ENCODE data around the gene NRXN3.

NRXN3 gene

DNA sequence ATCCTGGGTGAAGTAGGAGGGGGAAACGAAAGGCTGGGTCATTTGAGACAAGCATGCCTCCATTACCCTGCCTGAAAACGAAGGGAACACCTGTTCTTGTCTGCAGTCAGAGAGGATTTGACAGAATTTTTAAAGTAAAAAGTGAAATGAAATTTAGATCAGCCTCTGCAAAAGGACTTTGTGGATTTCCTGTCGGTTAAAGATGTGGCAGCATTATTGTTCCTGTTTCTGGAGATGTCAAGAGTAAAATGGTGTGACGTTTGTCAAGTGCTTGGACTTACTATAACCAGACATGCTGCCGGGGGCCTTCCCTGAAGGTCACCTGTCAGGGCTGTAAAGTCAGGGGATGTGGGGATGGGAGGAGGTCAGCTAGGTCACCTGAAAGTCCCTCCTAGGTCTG lies 32.0 kb downstream of the NRXN3 start:
- Histone ChIP-seq H3K9me2 (replicated peaks; ENCODE audit: insufficient read depth, low read length) (no peaks in the 10 kb centered on the region), H3K4me3 (ENCODE audit: insufficient read depth, low read length, poor library complexity, severe bottlenecking) (no peak overlapping the region), H3K27ac (ENCODE audit: low read depth, low read length) (no peak overlapping the region), H2AFZ (ENCODE audit: low read depth, low read length, severe bottlenecking) (no peak overlapping the region), H3F3A (ENCODE audit: insufficient read depth) (no peaks in the 10 kb centered on the region), H3K27me3 (ENCODE audit: low read length) (no peaks in the 10 kb centered on the region), H3K4me2 (ENCODE audit: low read depth, low read length, poor library complexity, severe bottlenecking) (no peak overlapping the region), H4K20me1 (ENCODE audit: low read depth, low read length) (no peaks in the 10 kb centered on the region), H3K9me3 (ENCODE audit: insufficient read depth, low read length) (no peaks in the 10 kb centered on the region), H3K36me3 (ENCODE audit: low read length) (no peaks in the 10 kb centered on the region), H3K79me2 (ENCODE audit: insufficient read depth, low read length) (no peaks in the 10 kb centered on the region), H3K9ac (ENCODE audit: low read length) (no peak overlapping the region)
- no peak for TF ChIP-seq EZH2phosphoT487 (conservative IDR thresholded peaks at IDR 0.05; ENCODE audit: low read length)
- TF ChIP-seq, protein P1, sequence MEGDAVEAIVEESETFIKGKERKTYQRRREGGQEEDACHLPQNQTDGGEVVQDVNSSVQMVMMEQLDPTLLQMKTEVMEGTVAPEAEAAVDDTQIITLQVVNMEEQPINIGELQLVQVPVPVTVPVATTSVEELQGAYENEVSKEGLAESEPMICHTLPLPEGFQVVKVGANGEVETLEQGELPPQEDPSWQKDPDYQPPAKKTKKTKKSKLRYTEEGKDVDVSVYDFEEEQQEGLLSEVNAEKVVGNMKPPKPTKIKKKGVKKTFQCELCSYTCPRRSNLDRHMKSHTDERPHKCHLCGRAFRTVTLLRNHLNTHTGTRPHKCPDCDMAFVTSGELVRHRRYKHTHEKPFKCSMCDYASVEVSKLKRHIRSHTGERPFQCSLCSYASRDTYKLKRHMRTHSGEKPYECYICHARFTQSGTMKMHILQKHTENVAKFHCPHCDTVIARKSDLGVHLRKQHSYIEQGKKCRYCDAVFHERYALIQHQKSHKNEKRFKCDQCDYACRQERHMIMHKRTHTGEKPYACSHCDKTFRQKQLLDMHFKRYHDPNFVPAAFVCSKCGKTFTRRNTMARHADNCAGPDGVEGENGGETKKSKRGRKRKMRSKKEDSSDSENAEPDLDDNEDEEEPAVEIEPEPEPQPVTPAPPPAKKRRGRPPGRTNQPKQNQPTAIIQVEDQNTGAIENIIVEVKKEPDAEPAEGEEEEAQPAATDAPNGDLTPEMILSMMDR (IDR thresholded peaks at IDR 0.05; ENCODE audit: insufficient read depth, low read length, poor library complexity, severe bottlenecking), result no peak

GRCh38 chr14:78202976-78203375 lies 32.8 kb downstream of the NRXN3 start:
- Histone ChIP-seq H3K9me3 (ENCODE audit: insufficient read depth, low read length) (no peaks in the 10 kb centered on the region), H3K9ac (ENCODE audit: low read length) (no peak overlapping the region), H3K27me3 (ENCODE audit: low read length) (no peaks in the 10 kb centered on the region), H3K27ac (ENCODE audit: low read depth, low read length) (no peak overlapping the region), H4K20me1 (ENCODE audit: low read depth, low read length) (no peaks in the 10 kb centered on the region), H3K4me2 (ENCODE audit: low read depth, low read length, poor library complexity, severe bottlenecking) (no peak overlapping the region), H3K4me3 (ENCODE audit: insufficient read depth, low read length, poor library complexity, severe bottlenecking) (no peak overlapping the region), H3K9me2 (replicated peaks; ENCODE audit: insufficient read depth, low read length) (no peaks in the 10 kb centered on the region), H2AFZ (ENCODE audit: low read depth, low read length, severe bottlenecking) (no peak overlapping the region), H3K36me3 (ENCODE audit: low read length) (no peaks in the 10 kb centered on the region), H3K79me2 (ENCODE audit: insufficient read depth, low read length) (no peaks in the 10 kb centered on the region), H3F3A (ENCODE audit: insufficient read depth) (no peaks in the 10 kb centered on the region)
- TF ChIP-seq EZH2phosphoT487 (conservative IDR thresholded peaks at IDR 0.05; ENCODE audit: low read length), result no peak
- TF ChIP-seq, protein P1 (IDR thresholded peaks at IDR 0.05; ENCODE audit: insufficient read depth, low read length, poor library complexity, severe bottlenecking), result no peak

GRCh38 chr14:78207414-78207813 lies 37.2 kb downstream of the NRXN3 start:
- no peak overlapping the region for H3K27ac ChIP-seq (ENCODE audit: low read depth, low read length)
- no peak overlapping the region for H2AFZ ChIP-seq (ENCODE audit: low read depth, low read length, severe bottlenecking)
- H4K20me1 ChIP-seq (ENCODE audit: low read depth, low read length), result no peaks in the 10 kb centered on the region
- no peak overlapping the region for H3K4me3 ChIP-seq (ENCODE audit: insufficient read depth, low read length, poor library complexity, severe bottlenecking)
- no peaks in the 10 kb centered on the region for H3K9me3 ChIP-seq (ENCODE audit: insufficient read depth, low read length)
- H3K79me2 ChIP-seq (ENCODE audit: insufficient read depth, low read length), result no peaks in the 10 kb centered on the region
- H3K36me3 ChIP-seq (ENCODE audit: low read length), result no peaks in the 10 kb centered on the region
- no peaks in the 10 kb centered on the region for H3K27me3 ChIP-seq (ENCODE audit: low read length)
- H3K4me2 ChIP-seq (ENCODE audit: low read depth, low read length, poor library complexity, severe bottlenecking), result no peak overlapping the region
- H3K9ac ChIP-seq (ENCODE audit: low read length), result no peak overlapping the region
- no peaks in the 10 kb centered on the region for H3K9me2 ChIP-seq (replicated peaks; ENCODE audit: insufficient read depth, low read length)
- H3F3A ChIP-seq (ENCODE audit: insufficient read depth), result no peaks in the 10 kb centered on the region
- TF ChIP-seq, protein P1 (IDR thresholded peaks at IDR 0.05; ENCODE audit: insufficient read depth, low read length, poor library complexity, severe bottlenecking), result no peak
- TF ChIP-seq EZH2phosphoT487 (conservative IDR thresholded peaks at IDR 0.05; ENCODE audit: low read length), result no peak
